ENCODE data around the gene UQCC3. TPM values are rescaled to one million over a fixed set of nuclear protein-coding genes. Genes with fewer than 3 reads are reported as not detected.
A peak's percentile ranks its signal among the peaks of the same experiment; 100 is the strongest.

Gene UQCC3
- total and polyA plus RNA-seq, 9 of the 15 experiments (the other 6 are each of a cell fraction or from before 2014, with no cell fraction given), result 3.3 to 44.3 (median 8.0) TPM

GRCh38 chr11:62665599-62666258 lies 5.7 kb upstream of the UQCC3 start (continued):
- TF ChIP-seq, protein P1, sequence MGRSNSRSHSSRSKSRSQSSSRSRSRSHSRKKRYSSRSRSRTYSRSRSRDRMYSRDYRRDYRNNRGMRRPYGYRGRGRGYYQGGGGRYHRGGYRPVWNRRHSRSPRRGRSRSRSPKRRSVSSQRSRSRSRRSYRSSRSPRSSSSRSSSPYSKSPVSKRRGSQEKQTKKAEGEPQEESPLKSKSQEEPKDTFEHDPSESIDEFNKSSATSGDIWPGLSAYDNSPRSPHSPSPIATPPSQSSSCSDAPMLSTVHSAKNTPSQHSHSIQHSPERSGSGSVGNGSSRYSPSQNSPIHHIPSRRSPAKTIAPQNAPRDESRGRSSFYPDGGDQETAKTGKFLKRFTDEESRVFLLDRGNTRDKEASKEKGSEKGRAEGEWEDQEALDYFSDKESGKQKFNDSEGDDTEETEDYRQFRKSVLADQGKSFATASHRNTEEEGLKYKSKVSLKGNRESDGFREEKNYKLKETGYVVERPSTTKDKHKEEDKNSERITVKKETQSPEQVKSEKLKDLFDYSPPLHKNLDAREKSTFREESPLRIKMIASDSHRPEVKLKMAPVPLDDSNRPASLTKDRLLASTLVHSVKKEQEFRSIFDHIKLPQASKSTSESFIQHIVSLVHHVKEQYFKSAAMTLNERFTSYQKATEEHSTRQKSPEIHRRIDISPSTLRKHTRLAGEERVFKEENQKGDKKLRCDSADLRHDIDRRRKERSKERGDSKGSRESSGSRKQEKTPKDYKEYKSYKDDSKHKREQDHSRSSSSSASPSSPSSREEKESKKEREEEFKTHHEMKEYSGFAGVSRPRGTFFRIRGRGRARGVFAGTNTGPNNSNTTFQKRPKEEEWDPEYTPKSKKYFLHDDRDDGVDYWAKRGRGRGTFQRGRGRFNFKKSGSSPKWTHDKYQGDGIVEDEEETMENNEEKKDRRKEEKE (IDR thresholded peaks at IDR 0.05; ENCODE audit: borderline replicate concordance in 1 of 2, control insufficient read depth in 1 of 2, low read depth in 2 of 2, low read length in 1 of 2), result no peak
- TF ChIP-seq HNRNPLL (IDR thresholded peaks at IDR 0.05; ENCODE audit: low read depth, low read length, poor library complexity, severe bottlenecking) (no peak), CBX8 (IDR thresholded peaks at IDR 0.05; ENCODE audit: borderline replicate concordance, extremely low read depth, low read depth, low read length, poor library complexity, severe bottlenecking) (no peak), GTF2A2 (tag; IDR thresholded peaks at IDR 0.05) (no peak), ZNF644 (tag; IDR thresholded peaks at IDR 0.05; ENCODE audit: low read depth) (no peak), JUN (IDR thresholded peaks at IDR 0.05; ENCODE audit: borderline replicate concordance, low read depth, low read length) (no peak), JUN (CRISPR knock-in tag; IDR thresholded peaks at IDR 0.05; ENCODE audit: borderline replicate concordance) (peak; percentile 25; the same call in 1 of the 2 replicates), STAT5B (CRISPR knock-in tag; IDR thresholded peaks at IDR 0.05) (no peak), ZNF57 (CRISPR knock-in tag; IDR thresholded peaks at IDR 0.05) (no peak), NRF1 (conservative IDR thresholded peaks at IDR 0.05 in 1 of 2, IDR thresholded peaks at IDR 0.05 in 1 of 2) (no peak), XRCC3 (IDR thresholded peaks at IDR 0.05) (no peak)
- TF ChIP-seq, protein P2, sequence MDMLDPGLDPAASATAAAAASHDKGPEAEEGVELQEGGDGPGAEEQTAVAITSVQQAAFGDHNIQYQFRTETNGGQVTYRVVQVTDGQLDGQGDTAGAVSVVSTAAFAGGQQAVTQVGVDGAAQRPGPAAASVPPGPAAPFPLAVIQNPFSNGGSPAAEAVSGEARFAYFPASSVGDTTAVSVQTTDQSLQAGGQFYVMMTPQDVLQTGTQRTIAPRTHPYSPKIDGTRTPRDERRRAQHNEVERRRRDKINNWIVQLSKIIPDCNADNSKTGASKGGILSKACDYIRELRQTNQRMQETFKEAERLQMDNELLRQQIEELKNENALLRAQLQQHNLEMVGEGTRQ (CRISPR knock-in tag; IDR thresholded peaks at IDR 0.05), result no peak
- TF ChIP-seq, protein P3, sequence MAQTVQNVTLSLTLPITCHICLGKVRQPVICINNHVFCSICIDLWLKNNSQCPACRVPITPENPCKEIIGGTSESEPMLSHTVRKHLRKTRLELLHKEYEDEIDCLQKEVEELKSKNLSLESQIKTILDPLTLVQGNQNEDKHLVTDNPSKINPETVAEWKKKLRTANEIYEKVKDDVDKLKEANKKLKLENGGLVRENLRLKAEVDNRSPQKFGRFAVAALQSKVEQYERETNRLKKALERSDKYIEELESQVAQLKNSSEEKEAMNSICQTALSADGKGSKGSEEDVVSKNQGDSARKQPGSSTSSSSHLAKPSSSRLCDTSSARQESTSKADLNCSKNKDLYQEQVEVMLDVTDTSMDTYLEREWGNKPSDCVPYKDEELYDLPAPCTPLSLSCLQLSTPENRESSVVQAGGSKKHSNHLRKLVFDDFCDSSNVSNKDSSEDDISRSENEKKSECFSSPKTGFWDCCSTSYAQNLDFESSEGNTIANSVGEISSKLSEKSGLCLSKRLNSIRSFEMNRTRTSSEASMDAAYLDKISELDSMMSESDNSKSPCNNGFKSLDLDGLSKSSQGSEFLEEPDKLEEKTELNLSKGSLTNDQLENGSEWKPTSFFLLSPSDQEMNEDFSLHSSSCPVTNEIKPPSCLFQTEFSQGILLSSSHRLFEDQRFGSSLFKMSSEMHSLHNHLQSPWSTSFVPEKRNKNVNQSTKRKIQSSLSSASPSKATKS (CRISPR knock-in tag; IDR thresholded peaks at IDR 0.05), result no peak
- TF ChIP-seq, protein P4, sequence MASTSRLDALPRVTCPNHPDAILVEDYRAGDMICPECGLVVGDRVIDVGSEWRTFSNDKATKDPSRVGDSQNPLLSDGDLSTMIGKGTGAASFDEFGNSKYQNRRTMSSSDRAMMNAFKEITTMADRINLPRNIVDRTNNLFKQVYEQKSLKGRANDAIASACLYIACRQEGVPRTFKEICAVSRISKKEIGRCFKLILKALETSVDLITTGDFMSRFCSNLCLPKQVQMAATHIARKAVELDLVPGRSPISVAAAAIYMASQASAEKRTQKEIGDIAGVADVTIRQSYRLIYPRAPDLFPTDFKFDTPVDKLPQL (IDR thresholded peaks at IDR 0.05; ENCODE audit: extremely low read depth, insufficient read length), result no peak
- TF ChIP-seq, protein P5, sequence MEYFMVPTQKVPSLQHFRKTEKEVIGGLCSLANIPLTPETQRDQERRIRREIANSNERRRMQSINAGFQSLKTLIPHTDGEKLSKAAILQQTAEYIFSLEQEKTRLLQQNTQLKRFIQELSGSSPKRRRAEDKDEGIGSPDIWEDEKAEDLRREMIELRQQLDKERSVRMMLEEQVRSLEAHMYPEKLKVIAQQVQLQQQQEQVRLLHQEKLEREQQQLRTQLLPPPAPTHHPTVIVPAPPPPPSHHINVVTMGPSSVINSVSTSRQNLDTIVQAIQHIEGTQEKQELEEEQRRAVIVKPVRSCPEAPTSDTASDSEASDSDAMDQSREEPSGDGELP (CRISPR knock-in tag; IDR thresholded peaks at IDR 0.05; ENCODE audit: borderline replicate concordance), result peak; percentile 50
